K562 (cell line): ENCODE measurements around the gene HMG20B. TPM values are rescaled to one million over a fixed set of nuclear protein-coding genes. Genes with fewer than 3 reads are reported as not detected.

Source experiments
- BRCA1 ChIP-seq, 2 experiments: fragments of 450-650 bp in 1 of 2; sonication (generic) in 1 of 2; formaldehyde crosslinking in 1 of 2; IDR thresholded peaks; 2 replicates each; pipeline versions ENCODE4 v1.5.0 to v1.6.1; 2017 to 2020; ENCODE audit warnings: mild to moderate bottlenecking in 1 of 2, missing genetic modification reagents in 1 of 2
- CAMTA2 ChIP-seq: fragments of 250-450 bp; sonication (Bioruptor Pico); conservative IDR thresholded peaks from 2 replicates; pipeline ENCODE4 v1.5.1; 2022
- CCNT2 ChIP-seq: IDR thresholded peaks from 2 replicates; pipeline ENCODE4 v1.6.1; 2011; ENCODE audit warnings: borderline replicate concordance, low read depth, mild to moderate bottlenecking, moderate library complexity, mixed read lengths, low read length; ENCODE audit not compliant: insufficient read length; ENCODE audit errors: extremely low read depth
- ETV5 ChIP-seq: sonication (generic); formaldehyde crosslinking; IDR thresholded peaks from 2 replicates; pipeline ENCODE4 v1.4.0; 2020; ENCODE audit warnings: low read depth, mild to moderate bottlenecking, missing genetic modification reagents
- FOXP1 ChIP-seq: sonication (generic); formaldehyde crosslinking; IDR thresholded peaks from 2 replicates; pipeline ENCODE4 v1.8.0; 2022; ENCODE audit warnings: mild to moderate bottlenecking, missing genetic modification reagents
- GTF2A2 ChIP-seq: IDR thresholded peaks from 2 replicates; pipeline ENCODE4 v1.6.1; 2016; ENCODE audit warnings: mild to moderate bottlenecking, missing genetic modification characterization, missing compliant biosample characterization
- MNT ChIP-seq, 2 experiments: fragments of 450-650 bp; conservative IDR thresholded peaks; 2 replicates each; pipeline ENCODE4 v1.6.1; 2017; ENCODE audit warnings: mild to moderate bottlenecking in 2 of 2, moderate library complexity in 2 of 2
- MTF1 ChIP-seq: fragments of 250-450 bp; sonication (Bioruptor Pico); IDR thresholded peaks from 2 replicates; pipeline ENCODE4 v1.9.0; 2021; ENCODE audit warnings: moderate library complexity, mild to moderate bottlenecking, inconsistent platforms, borderline replicate concordance
- MYNN ChIP-seq, 2 experiments: sonication (generic); formaldehyde crosslinking in 1 of 2; IDR thresholded peaks; 2 replicates each; pipeline versions ENCODE4 v1.5.0 to v1.6.1; 2016 to 2020; ENCODE audit warnings: antibody characterized with exemption in 1 of 2, missing genetic modification reagents in 1 of 2
- NR2F6 ChIP-seq: fragments of 450-650 bp; formaldehyde crosslinking; IDR thresholded peaks from 2 replicates; pipeline ENCODE4 v1.4.0; 2020; ENCODE audit warnings: mild to moderate bottlenecking
- PTBP1 ChIP-seq: fragments of 200-400 bp; formaldehyde crosslinking; IDR thresholded peaks from 2 replicates; pipeline ENCODE4 v1.6.1; 2017; ENCODE audit warnings: low read depth, low read length
- RAD21 ChIP-seq, 2 experiments: fragments of 250-450 bp in 1 of 2; fragments of 450-650 bp in 1 of 2; sonication (Bioruptor Pico) in 1 of 2; formaldehyde crosslinking in 1 of 2; IDR thresholded peaks in 1 of 2; conservative IDR thresholded peaks in 1 of 2; 2 replicates each; pipeline versions ENCODE4 v1.4.0 to v1.8.0; 2020 to 2022; ENCODE audit warnings: mild to moderate bottlenecking in 2 of 2, moderate library complexity in 1 of 2
- RBM22 ChIP-seq: fragments of 200-400 bp; formaldehyde crosslinking; IDR thresholded peaks from 2 replicates; pipeline ENCODE4 v1.6.1; 2018; ENCODE audit warnings: low read length, low read depth; ENCODE audit not compliant: poor library complexity, severe bottlenecking
- RCOR1 ChIP-seq, 2 experiments: IDR thresholded peaks; 2 replicates each; pipeline ENCODE4 v1.6.1; 2012; ENCODE audit warnings: low read depth in 2 of 2, low read length in 2 of 2, borderline replicate concordance in 1 of 2, improper control_type of control experiment in 1 of 2
- SMARCA5 ChIP-seq: fragments of 450-650 bp; IDR thresholded peaks from 2 replicates; pipeline ENCODE4 v1.6.1; 2016
- SNIP1 ChIP-seq: fragments of 450-650 bp; IDR thresholded peaks from 2 replicates; pipeline ENCODE4 v1.7.1; 2017; ENCODE audit warnings: low read depth, mild to moderate bottlenecking
- TEAD1 ChIP-seq, 2 experiments: fragments of 450-650 bp in 1 of 2; sonication (generic) in 1 of 2; formaldehyde crosslinking; IDR thresholded peaks; 2 replicates each; pipeline versions ENCODE4 v1.4.0 to v1.8.0; 2020 to 2022; ENCODE audit warnings: mild to moderate bottlenecking in 2 of 2, missing genetic modification reagents in 1 of 2
- ZBTB5 ChIP-seq: fragments of 450-650 bp; IDR thresholded peaks from 2 replicates; pipeline ENCODE4 v1.6.1; 2017; ENCODE audit warnings: antibody characterized with exemption
- ZNF133 ChIP-seq: fragments of 250-450 bp; sonication (Bioruptor Pico); IDR thresholded peaks from 2 replicates; pipeline ENCODE4 v1.4.0; 2020; ENCODE audit warnings: mild to moderate bottlenecking
- ZNF184 ChIP-seq: sonication (generic); formaldehyde crosslinking; IDR thresholded peaks from 2 replicates; pipeline ENCODE4 v1.5.0; 2020; ENCODE audit warnings: missing genetic modification reagents
- ZNF551 ChIP-seq: fragments of 250-450 bp; sonication (Bioruptor Pico); IDR thresholded peaks from 2 replicates; pipeline ENCODE4 v1.5.0; 2021; ENCODE audit warnings: mild to moderate bottlenecking, moderate library complexity
- polyA plus RNA-seq, 8 experiments: library from polyadenylated mRNA; depleted of rRNA in 4 of 8; stranded (reverse) in 5 of 8; unstranded in 3 of 8; fragments of >200 nt; fragmentation: Nextera tagmentation in 2 of 8; fragmentation: Illumina TruSeq in 1 of 8; extraction: Ambion mirVana in 2 of 8; extraction: Trizol in 1 of 8; gene quantifications; 2 replicates each; pipeline versions ENCODE4 v1.2.1 to v1.2.3, GENCODE V29; 2011 to 2014; ENCODE audit warnings: inconsistent platforms in 1 of 8, missing spikeins in 1 of 8
- total RNA-seq, 7 experiments: library from RNA; depleted of rRNA in 6 of 7; stranded (reverse); fragments of >200 nt in 6 of 7; fragmentation: Illumina TruSeq in 2 of 7; extraction: Trizol in 2 of 7; gene quantifications; 2 replicates each; pipeline versions ENCODE4 v1.2.1 to v1.2.3, GENCODE V29; 2011 to 2021; ENCODE audit warnings: low replicate concordance in 1 of 7
- TF ChIP-seq, protein P1 (sequence below), 2 experiments: IDR thresholded peaks; 2 replicates each; pipeline ENCODE4 v1.6.1; 2011; ENCODE audit warnings: borderline replicate concordance in 1 of 2, control low read depth in 1 of 2, low read depth in 1 of 2, low read length in 1 of 2, mild to moderate bottlenecking in 1 of 2, mixed read lengths in 1 of 2, moderate library complexity in 1 of 2; ENCODE audit not compliant: insufficient read depth in 1 of 2, insufficient read length in 1 of 2, poor library complexity in 1 of 2, severe bottlenecking in 1 of 2; ENCODE audit errors: extremely low read depth in 1 of 2

The HMG20B gene
- total and polyA plus RNA-seq, 9 of the 15 experiments (the other 6 are each of a cell fraction or from before 2014, with no cell fraction given), result 0.35 to 172 (median 38.6) TPM

DNA sequence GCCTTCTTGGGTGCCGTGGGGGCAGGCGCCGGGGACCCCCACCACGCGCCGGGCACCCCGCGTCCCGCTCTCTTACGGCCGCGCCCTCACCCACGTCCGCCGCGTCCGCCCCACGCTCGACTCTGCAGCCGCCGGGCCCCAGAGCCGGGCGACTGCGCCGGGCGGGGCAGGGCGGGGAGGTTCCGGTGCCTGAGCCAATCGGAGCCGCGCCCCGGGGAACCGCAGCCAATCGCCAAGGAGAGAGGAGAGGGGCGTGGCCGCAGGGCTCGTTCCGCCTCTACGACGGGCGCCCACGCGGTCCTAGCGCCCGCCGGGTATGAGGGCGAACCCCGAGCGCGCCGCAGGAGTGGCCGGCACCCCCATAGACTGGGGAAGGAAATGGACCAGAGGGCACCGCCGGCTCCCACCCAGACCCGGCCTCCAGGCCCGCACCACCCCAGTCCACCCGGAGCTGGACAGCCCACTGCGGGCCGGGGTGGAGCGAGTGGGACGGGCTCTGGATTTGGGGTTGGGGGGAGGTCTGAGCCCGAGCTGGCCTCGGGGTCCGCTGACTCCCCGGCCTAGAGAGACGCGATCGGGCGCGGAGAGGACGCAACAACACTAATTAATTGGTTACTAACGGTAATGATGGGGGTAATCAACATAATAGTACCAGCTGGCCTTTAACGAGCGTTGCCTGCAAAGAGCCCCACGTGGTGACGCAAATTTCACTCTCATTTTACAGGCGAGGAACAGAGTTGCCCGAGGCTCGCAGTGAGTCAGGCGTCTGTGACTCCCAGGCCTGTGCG lies 15.1 kb upstream of the HMG20B start, which contains the start of gene MFSD12 (continued):
- TF ChIP-seq RCOR1 (IDR thresholded peaks at IDR 0.05; ENCODE audit: borderline replicate concordance in 1 of 2, low read depth in 2 of 2, low read length in 2 of 2), result no peak
- no peak for TF ChIP-seq PTBP1
- no peak for TF ChIP-seq MTF1
- TF ChIP-seq ZBTB5, result no peak
- TF ChIP-seq ZNF133 (CRISPR knock-in tag), result no peak
- TF ChIP-seq GTF2A2 (tag), result no peak
- peak; percentile 18 for TF ChIP-seq RBM22
- TF ChIP-seq ZNF551 (CRISPR knock-in tag), result no peak
- TF ChIP-seq ZNF184, result no peak
- TF ChIP-seq TEAD1 (CRISPR knock-in tag; IDR thresholded peaks at IDR 0.05), result no peak; a peak in 2 of 4 replicates
- TF ChIP-seq MYNN (IDR thresholded peaks at IDR 0.05), result no peak
- no peak for TF ChIP-seq MYNN (CRISPR knock-in tag; IDR thresholded peaks at IDR 0.05)
- no peak for TF ChIP-seq SMARCA5
- TF ChIP-seq CAMTA2 (CRISPR knock-in tag), result no peak
- TF ChIP-seq CCNT2, result peak; percentile 95
- no peak for TF ChIP-seq ETV5 (CRISPR knock-in tag)
- TF ChIP-seq NR2F6 (CRISPR knock-in tag), result no peak
- 0 out of 2 replicates have a peak, but pooled peaks have one; percentile 20 for TF ChIP-seq FOXP1 (CRISPR knock-in tag)
- TF ChIP-seq MNT (conservative IDR thresholded peaks at IDR 0.05), result peak; percentile 89 to 91
- no peak for TF ChIP-seq BRCA1 (IDR thresholded peaks at IDR 0.05)
- TF ChIP-seq BRCA1 (CRISPR knock-in tag; IDR thresholded peaks at IDR 0.05), result no peak
- TF ChIP-seq SNIP1, result no peak
- TF ChIP-seq RAD21 (CRISPR knock-in tag; conservative IDR thresholded peaks at IDR 0.05 in 1 of 2, IDR thresholded peaks at IDR 0.05 in 1 of 2), result no peak
- TF ChIP-seq, protein P1, sequence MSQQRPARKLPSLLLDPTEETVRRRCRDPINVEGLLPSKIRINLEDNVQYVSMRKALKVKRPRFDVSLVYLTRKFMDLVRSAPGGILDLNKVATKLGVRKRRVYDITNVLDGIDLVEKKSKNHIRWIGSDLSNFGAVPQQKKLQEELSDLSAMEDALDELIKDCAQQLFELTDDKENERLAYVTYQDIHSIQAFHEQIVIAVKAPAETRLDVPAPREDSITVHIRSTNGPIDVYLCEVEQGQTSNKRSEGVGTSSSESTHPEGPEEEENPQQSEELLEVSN (IDR thresholded peaks at IDR 0.05; ENCODE audit: borderline replicate concordance in 1 of 2, extremely low read depth in 1 of 2, insufficient read depth in 1 of 2, insufficient read length in 1 of 2, low read depth in 1 of 2, low read length in 1 of 2, poor library complexity in 1 of 2, severe bottlenecking in 1 of 2), result peak; percentile 73 to 77
